IPS-15b (cell line): ENCODE results near the gene PPP4R2.
"Not testable (repeated sequence)": the region's sequence is repeated elsewhere in the genome, so short reads cannot be mapped to it uniquely, and the experiment has no call there.

Experiments
- H3K27me3 ChIP-seq: one replicate; pipeline ENCODE4 v1.6.1; 2013; ENCODE audit warnings: low read length; ENCODE audit not compliant: control insufficient read depth, insufficient read depth
- H3K36me3 ChIP-seq: one replicate; pipeline ENCODE4 v1.6.1; 2013; ENCODE audit warnings: low read length; ENCODE audit not compliant: control insufficient read depth, insufficient read depth
- H3K4me1 ChIP-seq: one replicate; pipeline ENCODE4 v1.6.1; 2013; ENCODE audit warnings: mild to moderate bottlenecking, low read length; ENCODE audit not compliant: control insufficient read depth, insufficient read depth
- H3K4me3 ChIP-seq: one replicate; pipeline ENCODE4 v1.5.1; 2013; ENCODE audit warnings: low read depth, low read length
- H3K9ac ChIP-seq: one replicate; pipeline ENCODE4 v1.6.1; 2013; ENCODE audit warnings: low read depth, mild to moderate bottlenecking, low read length
- H3K9me3 ChIP-seq: one replicate; pipeline ENCODE4 v1.6.1; 2013; ENCODE audit warnings: mild to moderate bottlenecking, low read length; ENCODE audit not compliant: control insufficient read depth, insufficient read depth

The PPP4R2 gene

DNA sequence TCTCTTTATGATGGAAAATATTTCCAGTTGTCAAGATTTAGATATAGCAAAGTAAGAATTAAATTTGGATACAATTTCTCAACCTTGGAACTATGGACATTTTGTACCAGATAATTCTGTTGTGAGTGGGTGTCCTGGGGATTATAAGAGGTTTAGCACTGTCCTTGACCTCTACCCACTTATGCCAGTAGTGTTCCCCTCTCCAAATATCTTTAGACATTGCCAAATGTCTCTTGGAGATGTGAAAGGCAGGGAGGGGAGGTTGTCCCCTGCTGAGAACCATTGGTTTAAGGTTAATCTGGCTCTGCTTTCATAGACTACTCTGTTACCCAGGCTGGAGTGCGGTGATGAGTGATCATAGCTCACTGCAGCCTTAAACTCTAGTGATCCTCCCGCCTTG, 64.8 kb downstream of the PPP4R2 start, which contains the start of gene EBLN2:
EBLN2 (plus strand) TSS at position 244 of the 400 bp plus-strand sequence. CDS start 423 bp downstream, outside the sequence.
- no peak within 1 kb of the TSS for H3K9ac ChIP-seq
- H3K36me3 ChIP-seq: peaks cover 16% of the 10 kb centered on the region
- H3K9me3 ChIP-seq: no peaks in the 10 kb centered on the region
- H3K27me3 ChIP-seq: no peaks in the 10 kb centered on the region
- H3K4me3 ChIP-seq: no peak within 1 kb of the TSS
- no peaks in the 10 kb centered on the region for H3K4me1 ChIP-seq

- H3K27me3 ChIP-seq, H3K9ac ChIP-seq, H3K4me1 ChIP-seq, H3K4me3 ChIP-seq, H3K9me3 ChIP-seq: not testable (repeated sequence)
- H3K36me3 ChIP-seq: peaks cover 16% of the 10 kb centered on the region
These were observed 69.6 kb downstream of the PPP4R2 start for GRCh38 chr3:73066243-73066642.

DNA sequence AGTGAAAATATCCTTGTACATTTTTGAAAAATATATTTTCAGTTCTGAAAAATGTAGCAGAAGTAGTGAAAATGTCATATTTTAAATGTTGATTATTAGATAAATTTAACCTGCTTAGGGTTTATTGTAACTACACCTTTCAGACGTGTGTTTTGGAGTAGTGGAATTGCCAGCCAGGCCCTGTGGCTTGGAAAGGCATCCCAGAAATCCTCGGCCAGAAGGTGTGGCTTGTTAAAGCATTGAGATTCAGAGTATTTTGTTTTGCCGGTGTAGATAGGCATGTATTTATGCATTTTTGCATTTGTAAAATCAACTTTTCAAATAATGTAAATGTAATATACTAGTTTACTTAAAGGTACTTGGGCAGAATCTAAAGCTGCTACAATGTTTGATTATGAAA, 71.8 kb downstream of the PPP4R2 start:
- no peak overlapping the region for H3K4me3 ChIP-seq
- no peaks in the 10 kb centered on the region for H3K27me3 ChIP-seq
- H3K4me1 ChIP-seq: peaks cover 5% of the 10 kb centered on the region
- H3K9me3 ChIP-seq: no peaks in the 10 kb centered on the region
- H3K36me3 ChIP-seq: peaks cover 9% of the 10 kb centered on the region
- no peak overlapping the region for H3K9ac ChIP-seq

DNA sequence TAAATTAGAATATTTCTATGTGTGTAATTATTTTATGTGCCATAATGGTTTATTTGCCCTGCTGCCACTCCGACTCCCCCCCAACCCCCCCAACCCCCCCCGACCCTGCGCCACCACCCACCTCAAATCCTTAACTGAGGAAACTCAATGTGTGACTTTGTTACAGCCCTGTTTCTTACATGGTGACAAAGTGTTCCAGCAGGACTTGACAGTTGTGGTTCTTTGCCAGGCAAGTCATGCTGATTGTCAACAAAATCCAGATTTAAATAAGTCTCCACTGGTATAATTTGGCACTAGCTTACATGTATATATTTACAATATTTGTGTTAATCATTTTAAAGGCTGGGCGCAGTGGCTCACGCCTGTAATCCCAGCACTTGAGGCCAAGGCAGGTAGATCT, 72.6 kb downstream of the PPP4R2 start:
- H3K4me3 ChIP-seq: no peak overlapping the region
- H3K9ac ChIP-seq: no peak overlapping the region
- peaks cover 5% of the 10 kb centered on the region for H3K4me1 ChIP-seq
- no peaks in the 10 kb centered on the region for H3K27me3 ChIP-seq
- H3K36me3 ChIP-seq: peaks cover 9% of the 10 kb centered on the region
- no peaks in the 10 kb centered on the region for H3K9me3 ChIP-seq

DNA sequence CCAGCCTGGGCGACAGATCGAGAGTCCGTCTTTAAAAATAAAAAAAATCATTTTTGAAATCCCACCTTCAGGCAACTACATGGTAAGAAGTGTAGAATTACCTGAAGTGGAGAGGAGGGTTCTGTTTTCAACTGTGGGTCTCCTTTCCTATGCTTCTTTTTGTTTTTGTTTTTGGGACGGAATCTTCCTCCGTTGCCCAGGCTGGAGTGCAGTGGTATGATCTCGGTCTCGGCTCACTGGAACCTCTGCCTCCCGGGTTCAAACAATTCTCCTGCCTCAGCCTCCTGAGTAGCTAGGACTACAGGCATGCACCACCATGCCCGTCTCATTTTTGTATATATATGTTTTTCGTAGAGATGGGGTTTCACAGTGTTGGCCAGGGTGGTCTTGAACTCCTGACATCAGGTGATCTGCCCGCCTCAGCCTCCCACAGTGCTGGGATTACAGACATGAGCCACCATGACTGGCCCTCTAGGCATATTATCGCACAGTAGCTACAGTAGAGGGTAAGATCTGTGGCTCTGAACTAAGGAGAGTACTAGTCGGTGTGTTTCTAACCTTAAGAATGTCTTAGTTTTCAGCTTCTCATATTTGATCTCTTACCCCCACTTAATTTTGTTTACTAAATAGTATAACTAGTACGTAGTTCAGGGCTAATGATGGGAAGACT, 73.3 kb downstream of the PPP4R2 start:
- peaks cover 7% of the 10 kb centered on the region for H3K36me3 ChIP-seq
- no peaks in the 10 kb centered on the region for H3K27me3 ChIP-seq
- H3K9ac ChIP-seq: no peak overlapping the region
- peaks cover 5% of the 10 kb centered on the region for H3K4me1 ChIP-seq
- H3K9me3 ChIP-seq: no peaks in the 10 kb centered on the region
- H3K4me3 ChIP-seq: no peak overlapping the region

DNA sequence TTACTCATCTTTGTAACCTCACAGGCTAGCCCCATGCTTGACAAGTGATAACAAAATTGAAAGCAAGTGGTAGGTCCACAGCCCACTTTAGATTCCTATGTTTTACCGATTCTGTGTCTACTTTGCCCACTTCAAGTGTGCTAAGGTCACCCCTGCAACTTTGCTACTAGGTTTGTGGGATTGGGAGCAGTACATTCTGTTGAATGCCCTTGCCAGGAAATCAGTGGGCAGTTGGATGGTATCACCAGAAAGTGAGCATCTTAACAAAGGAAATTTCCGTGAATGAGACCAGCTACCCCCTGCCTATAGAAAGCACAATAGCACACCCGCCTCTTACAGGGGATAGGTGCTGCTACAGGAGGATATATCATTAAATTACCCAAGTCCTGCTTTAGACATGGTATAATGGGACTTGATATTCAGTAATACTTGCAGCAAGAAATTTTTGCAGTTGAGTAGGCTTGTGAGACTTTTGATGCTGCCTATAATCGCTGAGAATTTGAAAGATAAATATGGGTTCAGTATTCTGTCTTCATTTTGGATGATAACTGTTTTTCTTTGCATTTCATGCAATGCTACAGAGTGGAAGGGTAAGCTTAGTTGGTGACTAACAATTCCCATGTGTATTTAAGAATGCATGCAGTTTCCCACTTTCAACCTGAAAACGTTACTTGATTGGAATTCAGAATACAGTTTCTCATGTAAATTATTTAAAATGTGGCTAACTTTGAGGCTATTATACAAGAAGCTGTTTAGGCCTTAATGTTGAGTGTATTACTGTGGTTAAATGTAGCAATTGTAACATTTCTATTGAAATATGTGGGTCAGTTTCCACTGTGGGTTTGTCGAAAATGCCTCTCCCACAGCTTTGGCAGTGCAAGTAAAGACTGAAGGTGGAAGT, 74.3 kb downstream of the PPP4R2 start:
- H3K4me3 ChIP-seq: no peak overlapping the region
- H3K9me3 ChIP-seq: no peaks in the 10 kb centered on the region
- no peaks in the 10 kb centered on the region for H3K27me3 ChIP-seq
- H3K36me3 ChIP-seq: no peaks in the 10 kb centered on the region
- H3K9ac ChIP-seq: no peak overlapping the region
- H3K4me1 ChIP-seq: peaks cover 5% of the 10 kb centered on the region

DNA sequence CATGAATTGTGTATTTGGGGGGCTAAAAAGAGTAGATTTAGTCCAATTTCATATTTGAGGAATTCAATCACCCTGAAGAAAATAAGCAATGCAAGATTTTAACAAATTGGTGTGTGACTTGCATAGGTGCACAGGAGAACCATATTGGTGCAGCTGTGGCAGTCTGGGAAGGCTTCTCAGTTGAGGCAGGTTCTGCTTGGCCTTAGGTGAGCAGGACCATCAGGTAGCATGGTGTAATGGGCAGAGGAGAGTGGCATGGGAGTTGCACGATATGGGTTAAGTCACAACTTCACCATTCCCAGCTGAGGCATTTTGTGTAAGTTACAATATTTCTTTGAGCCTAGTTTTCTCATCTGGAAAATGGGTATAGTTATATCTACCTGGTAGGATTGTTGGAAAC, 75.3 kb downstream of the PPP4R2 start:
- Histone ChIP-seq H3K9ac (no peak overlapping the region), H3K9me3 (no peaks in the 10 kb centered on the region), H3K4me1 (peaks cover 5% of the 10 kb centered on the region), H3K36me3 (no peaks in the 10 kb centered on the region), H3K27me3 (no peaks in the 10 kb centered on the region), H3K4me3 (no peak overlapping the region)

GRCh38 chr3:73072634-73073033, 76.0 kb downstream of the PPP4R2 start:
- Histone ChIP-seq H3K4me3 (no peak overlapping the region), H3K9me3 (no peaks in the 10 kb centered on the region), H3K9ac (no peak overlapping the region), H3K36me3 (no peaks in the 10 kb centered on the region), H3K27me3 (no peaks in the 10 kb centered on the region), H3K4me1 (peaks cover 5% of the 10 kb centered on the region)

GRCh38 chr3:73073091-73073707, 76.6 kb downstream of the PPP4R2 start:
- no peaks in the 10 kb centered on the region for H3K36me3 ChIP-seq
- H3K4me3 ChIP-seq: no peak overlapping the region
- no peak overlapping the region for H3K9ac ChIP-seq
- peaks cover 5% of the 10 kb centered on the region for H3K4me1 ChIP-seq
- H3K27me3 ChIP-seq: no peaks in the 10 kb centered on the region
- H3K9me3 ChIP-seq: no peaks in the 10 kb centered on the region

- H3K27me3 ChIP-seq: no peaks in the 10 kb centered on the region
- no peak overlapping the region for H3K4me3 ChIP-seq
- no peaks in the 10 kb centered on the region for H3K9me3 ChIP-seq
- no peaks in the 10 kb centered on the region for H3K36me3 ChIP-seq
- H3K4me1 ChIP-seq: peaks cover 5% of the 10 kb centered on the region
- no peak overlapping the region for H3K9ac ChIP-seq
These were observed 78.2 kb downstream of the PPP4R2 start for GRCh38 chr3:73074781-73075180.

DNA sequence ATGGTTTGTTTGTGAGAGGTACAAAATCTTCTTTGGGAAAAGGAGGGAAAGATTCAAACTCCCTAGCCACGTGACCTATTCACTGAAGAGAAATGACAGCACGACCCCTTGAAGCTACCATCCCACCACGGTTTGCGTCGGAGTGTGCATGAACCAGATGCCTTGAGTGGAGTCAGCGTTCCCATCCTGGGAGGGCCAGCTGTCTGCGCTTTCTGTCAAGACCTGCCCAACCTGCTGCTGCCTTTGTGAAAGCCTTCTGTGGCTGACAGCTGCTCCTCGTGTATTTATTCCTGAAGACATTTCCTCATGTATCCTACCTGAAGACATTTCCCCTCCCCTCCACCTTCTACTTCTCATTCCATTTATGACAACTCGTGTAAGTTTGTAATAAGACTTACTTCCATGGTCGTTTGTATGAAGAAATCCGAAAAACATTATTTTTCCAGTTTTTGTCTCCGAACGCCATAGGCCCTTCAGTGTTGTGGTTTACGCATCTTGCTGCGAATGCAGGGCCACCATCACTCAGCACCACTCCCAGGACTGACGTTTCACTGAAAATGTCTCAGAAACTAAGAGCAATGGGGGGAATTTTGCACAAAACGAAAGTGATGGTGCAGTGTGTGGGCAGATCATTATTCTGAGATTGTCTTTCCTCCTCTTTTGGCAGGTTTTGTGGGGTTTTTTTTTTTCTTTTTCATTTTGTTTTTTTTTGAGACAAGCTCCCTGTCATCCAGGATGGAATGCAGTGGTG, 83.8 kb downstream of the PPP4R2 start:
- H3K27me3 ChIP-seq: no peaks in the 10 kb centered on the region
- H3K4me3 ChIP-seq: no peak overlapping the region
- no peaks in the 10 kb centered on the region for H3K9me3 ChIP-seq
- no peaks in the 10 kb centered on the region for H3K4me1 ChIP-seq
- no peaks in the 10 kb centered on the region for H3K36me3 ChIP-seq
- no peak overlapping the region for H3K9ac ChIP-seq
